ENCODE measurements around the gene MPV17L. TPM values are rescaled to one million over a fixed set of nuclear protein-coding genes. Genes with fewer than 3 reads are reported as not detected.

The MPV17L gene
- total and polyA plus RNA-seq, 2 donors (not counting 3 experiments of a cell fraction or from before 2014, with no cell fraction given): 0.06 to 0.22 TPM

DNA sequence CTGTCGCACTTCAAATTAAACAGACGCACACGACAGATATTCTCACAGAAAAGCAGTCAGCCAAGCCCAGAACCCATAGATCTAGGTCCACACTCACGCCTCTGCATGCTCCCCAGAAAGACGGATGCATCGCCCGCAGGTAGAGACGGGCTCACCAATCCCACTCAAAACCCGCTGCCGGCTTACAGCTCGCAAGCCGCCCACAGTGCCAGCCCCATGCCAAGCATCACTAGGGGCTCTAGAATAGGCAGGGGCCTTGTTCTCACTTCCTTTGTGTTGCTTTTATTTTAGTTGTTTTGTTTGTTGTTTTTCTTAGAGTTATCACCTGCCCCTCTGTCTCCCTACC is 38.5 kb downstream of the MPV17L start:
- BruUV-seq (replicated peaks): no TSS peak
- POLR2A ChIA-PET: no interaction called here
- CTCF ChIA-PET: interaction anchor here (1.3 to 2.0 kb wide), 2 partner anchors 10 to 117 kb away, joined by 4 to 9 read pairs; no protein-coding TSS in a partner anchor

More for the DNA sequence above, 38.5 kb downstream of the MPV17L start:
- H3K36me3 ChIP-seq (ENCODE audit: control insufficient read depth in 2 of 2, extremely low read depth in 1 of 2, insufficient read depth in 2 of 2, low read length in 2 of 2): no peaks in the 10 kb centered on the region
- peak overlapping the region; percentile 67 to 96 (median 72) for H3K4me3 ChIP-seq (replicated peaks in 1 of 3; ENCODE audit: insufficient read depth in 1 of 3, low read depth in 1 of 3, low read length in 3 of 3)
- no peaks in the 10 kb centered on the region for H3K9me1 ChIP-seq (replicated peaks; ENCODE audit: control insufficient read depth, extremely low read depth, insufficient read depth, low read length)
- H4K20me1 ChIP-seq (replicated peaks; ENCODE audit: control insufficient read depth, extremely low read depth, insufficient read depth, low read length): no peaks in the 10 kb centered on the region
- peak overlapping the region; percentile 98 for H2AFZ ChIP-seq (ENCODE audit: low read depth, low read length)
- H3K79me2 ChIP-seq (ENCODE audit: control insufficient read depth, insufficient read depth, low read length): peaks cover 2% of the 10 kb centered on the region
- no peaks in the 10 kb centered on the region for H3K9me3 ChIP-seq (replicated peaks; ENCODE audit: control insufficient read depth, insufficient read depth, low read length)
- no peak for TF ChIP-seq MYC (IDR thresholded peaks at IDR 0.05; ENCODE audit: low read depth, low read length)
- TF ChIP-seq, protein P1, sequence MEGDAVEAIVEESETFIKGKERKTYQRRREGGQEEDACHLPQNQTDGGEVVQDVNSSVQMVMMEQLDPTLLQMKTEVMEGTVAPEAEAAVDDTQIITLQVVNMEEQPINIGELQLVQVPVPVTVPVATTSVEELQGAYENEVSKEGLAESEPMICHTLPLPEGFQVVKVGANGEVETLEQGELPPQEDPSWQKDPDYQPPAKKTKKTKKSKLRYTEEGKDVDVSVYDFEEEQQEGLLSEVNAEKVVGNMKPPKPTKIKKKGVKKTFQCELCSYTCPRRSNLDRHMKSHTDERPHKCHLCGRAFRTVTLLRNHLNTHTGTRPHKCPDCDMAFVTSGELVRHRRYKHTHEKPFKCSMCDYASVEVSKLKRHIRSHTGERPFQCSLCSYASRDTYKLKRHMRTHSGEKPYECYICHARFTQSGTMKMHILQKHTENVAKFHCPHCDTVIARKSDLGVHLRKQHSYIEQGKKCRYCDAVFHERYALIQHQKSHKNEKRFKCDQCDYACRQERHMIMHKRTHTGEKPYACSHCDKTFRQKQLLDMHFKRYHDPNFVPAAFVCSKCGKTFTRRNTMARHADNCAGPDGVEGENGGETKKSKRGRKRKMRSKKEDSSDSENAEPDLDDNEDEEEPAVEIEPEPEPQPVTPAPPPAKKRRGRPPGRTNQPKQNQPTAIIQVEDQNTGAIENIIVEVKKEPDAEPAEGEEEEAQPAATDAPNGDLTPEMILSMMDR (IDR thresholded peaks at IDR 0.05; ENCODE audit: extremely low read depth in 1 of 2, insufficient read depth in 1 of 2, low read depth in 1 of 2, low read length in 2 of 2): no peak
- no peak for TF ChIP-seq FOS (IDR thresholded peaks at IDR 0.05; ENCODE audit: borderline replicate concordance, insufficient read depth, low read length)
- no peak for TF ChIP-seq POLR2AphosphoS5 (IDR thresholded peaks at IDR 0.05; ENCODE audit: insufficient read depth, low read depth, low read length)
- no peak for TF ChIP-seq EZH2 (IDR thresholded peaks at IDR 0.05; ENCODE audit: borderline replicate concordance, low read depth, low read length, severe bottlenecking)
- no peak for TF ChIP-seq MAX (IDR thresholded peaks at IDR 0.05; ENCODE audit: insufficient read depth, insufficient read length)
- no peak for TF ChIP-seq JUN (IDR thresholded peaks at IDR 0.05; ENCODE audit: borderline replicate concordance, insufficient read depth, insufficient read length, low read depth)
- no peak for TF ChIP-seq POLR2A (IDR thresholded peaks at IDR 0.05; ENCODE audit: low read depth, low read length)
- no peak for TF ChIP-seq GATA2 (IDR thresholded peaks at IDR 0.05; ENCODE audit: insufficient read depth, insufficient read length, low read depth, low read length)
- no peak overlapping the region for H3K9ac ChIP-seq (replicated peaks; ENCODE audit: extremely low read depth, insufficient read depth, low read length)
- FAIRE-seq: no peak
- intact Hi-C loops (cut with micrococcal nuclease): loop anchor here (2.0 kb wide), 3 partner anchors 69 to 323 kb away; no protein-coding TSS in a partner anchor
- no peak overlapping the region for H3K27ac ChIP-seq (ENCODE audit: insufficient read depth, low read depth, low read length)
- no peak for DNase-seq (ENCODE audit: low read depth, low spot score)
- peak overlapping the region; percentile 96 for H3K4me2 ChIP-seq (ENCODE audit: insufficient read depth, low read length)
- H3K4me1 ChIP-seq (ENCODE audit: control insufficient read depth, extremely low read depth, insufficient read depth, low read length): peaks cover 9% of the 10 kb centered on the region
- dilution Hi-C loops (cut with MboI; ENCODE audit: extremely low pct_ligation_motif_present, low sequenced_read_pairs): no loop called here
- no peaks in the 10 kb centered on the region for H3K27me3 ChIP-seq (ENCODE audit: control insufficient read depth in 2 of 2, insufficient read depth in 2 of 2, low read length in 2 of 2)
